Sigmoid colon (tissue), 7 donors: Measurements from ENCODE around the gene PPP1R10. TPM values are rescaled to one million over a fixed set of nuclear protein-coding genes. Genes with fewer than 3 reads are reported as not detected.

Source experiments
- DNase-seq: peaks from one replicate; pipeline ENCODE4 v3.0.0-alpha.2; 2019
- H3K27ac ChIP-seq, 4 donors: fragments of 200-600 bp; sonication (generic); one replicate each; pipeline ENCODE4 v1.5.1; 2016 to 2019; ENCODE audit warnings: mild to moderate bottlenecking in 1 of 4
- H3K27me3 ChIP-seq, 3 donors: fragments of 200-600 bp; sonication (generic); one replicate each; pipeline ENCODE4 v1.5.1; 2019; ENCODE audit warnings: mild to moderate bottlenecking in 1 of 3
- H3K36me3 ChIP-seq, 4 donors: fragments of 200-600 bp; sonication (generic); one replicate each; pipeline ENCODE4 v1.5.1; 2016 to 2019
- H3K4me1 ChIP-seq, 4 donors: fragments of 200-600 bp; sonication (generic); one replicate each; pipeline ENCODE4 v1.5.1; 2017 to 2019
- H3K4me3 ChIP-seq, 4 donors: fragments of 200-600 bp; sonication (generic); one replicate each; pipeline ENCODE4 v1.5.1; 2017 to 2019; ENCODE audit warnings: mild to moderate bottlenecking in 2 of 4, moderate library complexity in 1 of 4
- H3K9me3 ChIP-seq, 4 donors: fragments of 200-600 bp in 3 of 4; sonication (generic) in 3 of 4; one replicate each; pipeline versions ENCODE4 v1.5.1 to v1.6.1; 2013 to 2019
- EP300 ChIP-seq, 4 donors: sonication (generic); formaldehyde crosslinking; IDR thresholded peaks; one replicate each; pipeline ENCODE4 v1.6.1; 2017; ENCODE audit warnings: antibody characterized with exemption in 4 of 4
- POLR2A ChIP-seq, 2 donors: fragments of 450-650 bp; IDR thresholded peaks; one replicate each; pipeline ENCODE4 v1.6.1; 2016; ENCODE audit warnings: antibody characterized with exemption in 2 of 2, mild to moderate bottlenecking in 2 of 2, moderate library complexity in 2 of 2
- POLR2AphosphoS5 ChIP-seq, 4 donors: sonication (generic); formaldehyde crosslinking; IDR thresholded peaks; one replicate each; pipeline ENCODE4 v1.6.1; 2017; ENCODE audit warnings: antibody characterized with exemption in 4 of 4
- WGBS, 2 donors: extraction: QIAGEN DNeasy Blood & Tissue Kit; methylation state at CpG; one replicate each; pipeline ENCODE4 v1.1.7; 2013; 5-methylcytosine and 5-hydroxymethylcytosine counted together
- intact Hi-C: fragments of 100-400 bp; cut with DNase I; formaldehyde crosslinking; loops from one replicate; pipeline ENCODE4 v1.15.1; 2023
- polyA plus RNA-seq, 3 donors: library from polyadenylated mRNA; stranded (reverse); fragments of 200-250 nt; gene quantifications; one replicate each; pipeline ENCODE4 v1.2.3, GENCODE V29; 2013
- total RNA-seq, 4 donors: library from RNA; depleted of rRNA; stranded (reverse); fragments of >200 nt; gene quantifications; one replicate each; pipeline ENCODE4 v1.1.0, GENCODE V29; 2016
- TF ChIP-seq, protein P1 (sequence below), 4 experiments: fragments of 450-650 bp in 3 of 4; fragments of 200-600 bp in 1 of 4; IDR thresholded peaks; one replicate each; pipeline ENCODE4 v1.5.1; 2016 to 2019; ENCODE audit warnings: antibody characterized with exemption in 4 of 4, mild to moderate bottlenecking in 3 of 4, moderate library complexity in 2 of 4
- donor health status: healthy with polysubstance abuse.
- donor health status: Bipolar disorder and iron deficiency.
- donor health status: healthy.

The PPP1R10 gene
- total and polyA plus RNA-seq, 7 donors, result 13.8 to 30.6 (median 26.8) TPM

DNA sequence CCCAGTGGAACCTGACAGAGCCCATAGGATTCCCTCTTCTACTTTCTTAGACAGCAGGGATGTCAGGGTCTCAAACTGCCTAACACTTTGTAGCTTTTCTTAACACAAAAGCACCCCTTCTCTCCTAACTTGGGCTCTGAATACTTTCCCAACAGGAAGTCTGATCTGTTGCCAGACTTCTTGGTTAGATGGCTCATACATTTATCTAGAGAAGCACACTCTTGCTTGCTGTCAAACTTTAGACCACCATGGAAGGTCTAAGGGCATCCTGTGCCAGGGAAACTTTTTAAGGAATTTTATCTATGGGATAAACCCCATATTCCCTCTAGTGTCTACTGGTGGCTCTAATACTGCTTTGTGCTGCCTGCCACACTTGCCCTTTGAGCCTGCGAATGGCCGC lies 26.6 kb upstream of the PPP1R10 start:
- H3K27ac ChIP-seq, result no peak overlapping the region
- H3K9me3 ChIP-seq, result no peaks in the 10 kb centered on the region
- H3K4me3 ChIP-seq, result no peak overlapping the region
- no peak for TF ChIP-seq EP300 (IDR thresholded peaks at IDR 0.05)
- TF ChIP-seq, protein P1, sequence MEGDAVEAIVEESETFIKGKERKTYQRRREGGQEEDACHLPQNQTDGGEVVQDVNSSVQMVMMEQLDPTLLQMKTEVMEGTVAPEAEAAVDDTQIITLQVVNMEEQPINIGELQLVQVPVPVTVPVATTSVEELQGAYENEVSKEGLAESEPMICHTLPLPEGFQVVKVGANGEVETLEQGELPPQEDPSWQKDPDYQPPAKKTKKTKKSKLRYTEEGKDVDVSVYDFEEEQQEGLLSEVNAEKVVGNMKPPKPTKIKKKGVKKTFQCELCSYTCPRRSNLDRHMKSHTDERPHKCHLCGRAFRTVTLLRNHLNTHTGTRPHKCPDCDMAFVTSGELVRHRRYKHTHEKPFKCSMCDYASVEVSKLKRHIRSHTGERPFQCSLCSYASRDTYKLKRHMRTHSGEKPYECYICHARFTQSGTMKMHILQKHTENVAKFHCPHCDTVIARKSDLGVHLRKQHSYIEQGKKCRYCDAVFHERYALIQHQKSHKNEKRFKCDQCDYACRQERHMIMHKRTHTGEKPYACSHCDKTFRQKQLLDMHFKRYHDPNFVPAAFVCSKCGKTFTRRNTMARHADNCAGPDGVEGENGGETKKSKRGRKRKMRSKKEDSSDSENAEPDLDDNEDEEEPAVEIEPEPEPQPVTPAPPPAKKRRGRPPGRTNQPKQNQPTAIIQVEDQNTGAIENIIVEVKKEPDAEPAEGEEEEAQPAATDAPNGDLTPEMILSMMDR (IDR thresholded peaks at IDR 0.05), result no peak
- WGBS, 2 donors, result 94 to 95% methylated on average over 2 of the region's 2 CpGs
- intact Hi-C loops, result no loop called here
- no peak for DNase-seq
- H3K36me3 ChIP-seq, result peaks cover 0 to 51% (median 6%) of the 10 kb centered on the region in 4 donors
- peaks cover 0 to 19% (median 15%) of the 10 kb centered on the region in 4 donors for H3K4me1 ChIP-seq
- H3K27me3 ChIP-seq, result no peaks in the 10 kb centered on the region

DNA sequence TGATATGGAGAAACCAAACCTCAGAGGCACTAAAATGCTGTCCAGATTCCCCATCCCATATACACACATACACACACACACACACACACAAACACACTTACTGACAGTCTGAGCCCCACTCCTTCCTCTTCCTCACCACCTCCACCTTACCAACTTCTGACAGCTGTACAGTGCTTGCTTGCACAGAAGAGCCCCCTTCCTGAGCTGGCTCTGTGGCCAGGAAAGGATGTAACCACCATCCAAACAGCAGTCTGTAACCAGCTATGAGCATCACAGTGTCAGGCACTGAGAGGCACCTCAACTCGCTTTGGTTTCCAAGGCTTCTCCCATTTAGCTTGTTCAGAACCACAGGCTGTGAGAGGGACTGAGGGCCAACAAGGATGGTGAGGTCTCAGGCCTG lies 24.0 kb upstream of the PPP1R10 start:
- no peak overlapping the region for H3K27ac ChIP-seq
- TF ChIP-seq, protein P1 (IDR thresholded peaks at IDR 0.05), result no peak
- TF ChIP-seq POLR2AphosphoS5 (IDR thresholded peaks at IDR 0.05), result no peak
- no peak for TF ChIP-seq POLR2A (IDR thresholded peaks at IDR 0.05)
- TF ChIP-seq EP300 (IDR thresholded peaks at IDR 0.05), result no peak
- H3K4me3 ChIP-seq, result no peak overlapping the region
- no peaks in the 10 kb centered on the region for H3K9me3 ChIP-seq
- H3K4me1 ChIP-seq, result peaks cover 0 to 2% (median 2%) of the 10 kb centered on the region in 4 donors
- H3K36me3 ChIP-seq, result peaks cover 0 to 66% (median 6%) of the 10 kb centered on the region in 4 donors
- DNase-seq, result no peak
- no peaks in the 10 kb centered on the region for H3K27me3 ChIP-seq
- 63 to 83% methylated on average over 1 of the region's 1 CpG for WGBS, 2 donors
- intact Hi-C loops, result no loop called here

DNA sequence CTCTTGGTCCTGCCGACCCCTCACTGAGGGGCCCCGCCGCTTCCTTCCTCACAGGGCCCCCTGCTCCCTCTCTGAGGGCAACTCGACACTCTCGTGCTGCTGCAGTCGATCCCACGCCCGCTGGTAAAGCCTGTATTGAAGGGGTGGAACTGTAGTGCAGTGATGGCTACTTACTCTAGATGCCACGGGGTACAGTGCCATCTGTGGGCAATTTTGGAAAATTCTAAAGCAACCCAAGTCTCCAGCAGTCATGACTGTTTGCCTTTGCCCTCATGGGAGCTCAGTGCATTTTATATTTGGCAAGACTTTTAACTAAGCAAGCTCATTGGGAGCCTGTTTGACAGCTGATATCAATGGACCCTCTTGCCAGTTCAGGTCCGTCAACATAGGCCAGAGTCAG lies 23.4 kb upstream of the PPP1R10 start:
- Histone ChIP-seq H3K27me3 (no peaks in the 10 kb centered on the region), H3K9me3 (no peaks in the 10 kb centered on the region), H3K4me3 (no peak overlapping the region), H3K4me1 (no peaks in the 10 kb centered on the region), H3K36me3 (peaks cover 0 to 66% (median 6%) of the 10 kb centered on the region in 4 donors), H3K27ac (no peak overlapping the region)
- TF ChIP-seq EP300 (IDR thresholded peaks at IDR 0.05) (no peak), POLR2A (IDR thresholded peaks at IDR 0.05) (no peak), POLR2AphosphoS5 (IDR thresholded peaks at IDR 0.05) (no peak)
- TF ChIP-seq, protein P1 (IDR thresholded peaks at IDR 0.05), result no peak
- no peak for DNase-seq
- WGBS, 2 donors, result 71 to 77% methylated on average over 10 of the region's 10 CpGs
- intact Hi-C loops, result no loop called here

DNA sequence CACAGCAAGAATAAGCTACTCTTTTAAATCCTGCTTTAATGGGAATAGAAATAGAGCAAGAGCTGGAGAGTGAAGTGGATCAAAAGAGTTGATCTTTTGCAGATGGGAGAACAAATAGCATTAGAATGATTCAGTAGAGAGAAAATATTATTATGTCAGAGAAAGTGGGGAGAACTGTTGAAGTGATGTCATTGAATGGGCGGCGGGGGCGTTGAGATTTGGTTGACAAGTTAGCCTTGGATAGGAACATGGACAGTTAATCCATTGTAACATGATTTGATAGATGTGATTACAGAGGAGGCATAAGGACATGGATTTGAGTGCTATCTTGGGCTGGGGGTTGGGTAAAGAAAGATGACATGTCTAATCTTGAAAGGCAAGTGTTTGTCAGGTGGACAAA lies 18.8 kb upstream of the PPP1R10 start:
- Histone ChIP-seq H3K27ac (no peak overlapping the region), H3K4me3 (no peak overlapping the region), H3K4me1 (no peaks in the 10 kb centered on the region), H3K36me3 (peaks cover 0 to 40% (median 4%) of the 10 kb centered on the region in 4 donors), H3K27me3 (no peaks in the 10 kb centered on the region), H3K9me3 (no peaks in the 10 kb centered on the region)
- 97 to 98% methylated on average over 3 of the region's 3 CpGs for WGBS, 2 donors
- DNase-seq, result no peak
- intact Hi-C loops, result no loop called here
- TF ChIP-seq POLR2A (IDR thresholded peaks at IDR 0.05) (no peak), EP300 (IDR thresholded peaks at IDR 0.05) (no peak), POLR2AphosphoS5 (IDR thresholded peaks at IDR 0.05) (no peak)
- TF ChIP-seq, protein P1 (IDR thresholded peaks at IDR 0.05), result no peak
